Thyroid gland (tissue), 4 donors: Measurements from ENCODE around the gene KAT5.

Experiments
- POLR2A ChIP-seq, 2 donors: fragments of 450-650 bp; IDR thresholded peaks; one replicate each; pipeline ENCODE4 v1.6.1; 2017; ENCODE audit warnings: antibody characterized with exemption in 2 of 2, mild to moderate bottlenecking in 2 of 2, moderate library complexity in 1 of 2
- TF ChIP-seq, protein P1 (sequence below), 6 experiments: fragments of 200-600 bp in 3 of 6; fragments of 450-650 bp in 3 of 6; sonication (generic) in 3 of 6; IDR thresholded peaks; one replicate each; pipeline ENCODE4 v1.5.1; 2016 to 2019; ENCODE audit warnings: antibody characterized with exemption in 6 of 6, mild to moderate bottlenecking in 2 of 6, inconsistent platforms in 1 of 6, moderate library complexity in 1 of 6

DNA sequence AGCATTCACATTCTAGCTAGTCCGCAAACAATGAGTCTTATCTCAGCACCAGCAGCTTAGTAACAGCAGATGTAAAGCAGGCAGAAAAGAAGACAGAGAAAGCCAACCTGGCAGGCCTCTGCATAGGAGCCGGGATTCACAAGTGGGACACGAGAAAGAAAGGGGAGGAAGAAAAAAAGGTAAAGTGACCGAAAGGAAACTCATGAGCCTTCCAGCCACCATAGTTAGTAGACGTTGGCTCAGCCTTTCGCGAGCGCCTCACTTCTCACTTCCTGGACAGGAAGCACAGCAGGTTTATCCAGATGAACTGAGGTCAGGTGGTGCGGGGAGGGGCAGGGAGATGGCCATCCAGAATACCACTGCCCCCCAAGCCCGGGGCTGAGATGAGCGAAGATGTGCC is 19.7 kb upstream of the KAT5 start:
- TF ChIP-seq, protein P1, sequence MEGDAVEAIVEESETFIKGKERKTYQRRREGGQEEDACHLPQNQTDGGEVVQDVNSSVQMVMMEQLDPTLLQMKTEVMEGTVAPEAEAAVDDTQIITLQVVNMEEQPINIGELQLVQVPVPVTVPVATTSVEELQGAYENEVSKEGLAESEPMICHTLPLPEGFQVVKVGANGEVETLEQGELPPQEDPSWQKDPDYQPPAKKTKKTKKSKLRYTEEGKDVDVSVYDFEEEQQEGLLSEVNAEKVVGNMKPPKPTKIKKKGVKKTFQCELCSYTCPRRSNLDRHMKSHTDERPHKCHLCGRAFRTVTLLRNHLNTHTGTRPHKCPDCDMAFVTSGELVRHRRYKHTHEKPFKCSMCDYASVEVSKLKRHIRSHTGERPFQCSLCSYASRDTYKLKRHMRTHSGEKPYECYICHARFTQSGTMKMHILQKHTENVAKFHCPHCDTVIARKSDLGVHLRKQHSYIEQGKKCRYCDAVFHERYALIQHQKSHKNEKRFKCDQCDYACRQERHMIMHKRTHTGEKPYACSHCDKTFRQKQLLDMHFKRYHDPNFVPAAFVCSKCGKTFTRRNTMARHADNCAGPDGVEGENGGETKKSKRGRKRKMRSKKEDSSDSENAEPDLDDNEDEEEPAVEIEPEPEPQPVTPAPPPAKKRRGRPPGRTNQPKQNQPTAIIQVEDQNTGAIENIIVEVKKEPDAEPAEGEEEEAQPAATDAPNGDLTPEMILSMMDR (IDR thresholded peaks at IDR 0.05) = no peak
- no peak for TF ChIP-seq POLR2A (IDR thresholded peaks at IDR 0.05)
